H9 (cell line): Measurements from ENCODE around the gene AP3B2. TPM values are rescaled to one million over a fixed set of nuclear protein-coding genes. Genes with fewer than 3 reads are reported as not detected.

Source experiments
- DNase-seq: peaks from one replicate; pipeline ENCODE4 v3.0.0-alpha.2; 2017
- H2AFZ ChIP-seq: one replicate; pipeline ENCODE4 v1.6.1; 2013; ENCODE audit warnings: mild to moderate bottlenecking, low read length, control low read depth, moderate library complexity
- H2AK5ac ChIP-seq: 2 replicates; pipeline ENCODE4 v1.6.1; 2013; ENCODE audit warnings: low read length, control low read depth, mixed read lengths; ENCODE audit not compliant: insufficient read length
- H2BK120ac ChIP-seq: one replicate; pipeline ENCODE4 v1.6.1; 2013; ENCODE audit warnings: low read depth, mild to moderate bottlenecking, low read length, control low read depth, inconsistent platforms; ENCODE audit not compliant: poor library complexity, severe bottlenecking
- H2BK12ac ChIP-seq: 2 replicates; pipeline ENCODE4 v1.6.1; 2013; ENCODE audit warnings: low read length, control low read depth, mixed read lengths, low read depth; ENCODE audit not compliant: insufficient read length
- H2BK15ac ChIP-seq: 2 replicates; pipeline ENCODE4 v1.6.1; 2013; ENCODE audit warnings: low read depth, low read length, control low read depth
- H2BK20ac ChIP-seq: one replicate; pipeline ENCODE4 v1.6.1; 2013; ENCODE audit warnings: low read depth, mild to moderate bottlenecking, low read length, control low read depth, inconsistent platforms; ENCODE audit not compliant: poor library complexity, severe bottlenecking
- H2BK5ac ChIP-seq: 2 replicates; pipeline ENCODE4 v1.6.1; 2013; ENCODE audit warnings: low read length, control low read depth, mixed read lengths; ENCODE audit not compliant: insufficient read length
- H3K14ac ChIP-seq: 2 replicates; pipeline ENCODE4 v1.6.1; 2013; ENCODE audit warnings: low read length, control low read depth; ENCODE audit not compliant: insufficient read depth
- H3K18ac ChIP-seq: 2 replicates; pipeline ENCODE4 v1.6.1; 2013; ENCODE audit warnings: low read depth, mild to moderate bottlenecking, mixed read lengths, low read length, control low read depth; ENCODE audit not compliant: insufficient read length
- H3K23ac ChIP-seq: 2 replicates; pipeline ENCODE4 v1.6.1; 2013; ENCODE audit warnings: low read length, control low read depth, mixed read lengths, low read depth; ENCODE audit not compliant: insufficient read length
- H3K23me2 ChIP-seq: 2 replicates; pipeline ENCODE4 v1.6.1; 2013; ENCODE audit warnings: low read depth, mild to moderate bottlenecking, mixed read lengths, low read length, control low read depth; ENCODE audit not compliant: insufficient read length, poor library complexity, severe bottlenecking
- H3K27ac ChIP-seq: 2 replicates; pipeline ENCODE4 v1.5.1; 2013; ENCODE audit warnings: low read length, control low read depth, mixed read lengths, low read depth; ENCODE audit not compliant: insufficient read length
- H3K27me3 ChIP-seq: 2 replicates; pipeline ENCODE4 v1.6.1; 2013; ENCODE audit warnings: low read length, control low read depth, inconsistent platforms; ENCODE audit not compliant: insufficient read depth
- H3K4ac ChIP-seq: 2 replicates; pipeline ENCODE4 v1.6.1; 2013; ENCODE audit warnings: low read depth, mild to moderate bottlenecking, control low read depth, inconsistent platforms, low read length, moderate library complexity
- H3K4me1 ChIP-seq: 2 replicates; pipeline ENCODE4 v1.6.1; 2013; ENCODE audit warnings: low read length, control low read depth, inconsistent platforms; ENCODE audit not compliant: insufficient read depth
- H3K4me2 ChIP-seq: 2 replicates; pipeline ENCODE4 v1.6.1; 2013; ENCODE audit warnings: low read length, control low read depth, mixed read lengths; ENCODE audit not compliant: insufficient read length, insufficient read depth
- H3K56ac ChIP-seq: 2 replicates; pipeline ENCODE4 v1.6.1; 2013; ENCODE audit warnings: low read depth, mild to moderate bottlenecking, mixed read lengths, low read length, control low read depth; ENCODE audit not compliant: insufficient read length
- H3K79me1 ChIP-seq: 2 replicates; pipeline ENCODE4 v1.6.1; 2013; ENCODE audit warnings: low read depth, mild to moderate bottlenecking, moderate library complexity, low read length, control low read depth, inconsistent platforms; ENCODE audit not compliant: insufficient read depth, poor library complexity, severe bottlenecking
- H3K79me2 ChIP-seq: 2 replicates; pipeline ENCODE4 v1.6.1; 2013; ENCODE audit warnings: low read length, control low read depth, inconsistent platforms; ENCODE audit not compliant: insufficient read depth
- H3K9ac ChIP-seq: 2 replicates; pipeline ENCODE4 v1.6.1; 2013; ENCODE audit warnings: low read length, control low read depth, mixed read lengths; ENCODE audit not compliant: insufficient read length; ENCODE audit errors: extremely low read depth
- H3K9me3 ChIP-seq: one replicate; pipeline ENCODE4 v1.6.1; 2013; ENCODE audit warnings: low read depth, low read length, inconsistent platforms; ENCODE audit not compliant: control insufficient read depth
- H3T11ph ChIP-seq: one replicate; pipeline ENCODE4 v1.6.1; 2013; ENCODE audit warnings: mild to moderate bottlenecking, low read length, control low read depth, inconsistent platforms
- H4K20me1 ChIP-seq: one replicate; pipeline ENCODE4 v1.6.1; 2013; ENCODE audit not compliant: control insufficient read depth, insufficient read length, insufficient read depth
- H4K5ac ChIP-seq: 2 replicates; pipeline ENCODE4 v1.6.1; 2013; ENCODE audit warnings: low read depth, mild to moderate bottlenecking, mixed read lengths, low read length, control low read depth; ENCODE audit not compliant: insufficient read length
- H4K8ac ChIP-seq: replicated peaks from 2 replicates; pipeline ENCODE4 v1.6.1; 2013; ENCODE audit warnings: low read length, control low read depth, mixed read lengths, low read depth; ENCODE audit not compliant: insufficient read length
- H4K91ac ChIP-seq: 2 replicates; pipeline ENCODE4 v1.6.1; 2013; ENCODE audit warnings: low read depth, mild to moderate bottlenecking, moderate library complexity, mixed read lengths, low read length, control low read depth; ENCODE audit not compliant: insufficient read length
- H3K27ac Mint-ChIP-seq, 3 experiments: 2 replicates in 2 of 3; 3 replicates in 1 of 3; pipeline ENCODE4 v1.8.0; 2020 to 2021; ENCODE audit warnings: mixed read lengths in 3 of 3, mild to moderate bottlenecking in 1 of 3, moderate library complexity in 1 of 3
- H3K27me3 Mint-ChIP-seq: 2 replicates; pipeline ENCODE4 v1.8.0; 2021; ENCODE audit warnings: low read depth, mild to moderate bottlenecking, moderate library complexity, mixed read lengths
- H3K36me3 Mint-ChIP-seq, 3 experiments: 2 replicates in 2 of 3; 3 replicates in 1 of 3; pipeline ENCODE4 v1.8.0; 2020 to 2021; ENCODE audit warnings: low read depth in 3 of 3, mixed read lengths in 3 of 3; ENCODE audit not compliant: insufficient read depth in 1 of 3
- H3K4me1 Mint-ChIP-seq, 2 experiments: 2 replicates each; pipeline ENCODE4 v1.8.0; 2020; ENCODE audit warnings: mixed read lengths in 2 of 2
- H3K4me3 Mint-ChIP-seq, 2 experiments: 2 replicates in 1 of 2; 3 replicates in 1 of 2; pipeline ENCODE4 v1.8.0; 2020 to 2021; ENCODE audit warnings: mild to moderate bottlenecking in 2 of 2, mixed read lengths in 2 of 2, moderate library complexity in 1 of 2
- H3K9me3 Mint-ChIP-seq, 2 experiments: 2 replicates in 1 of 2; 3 replicates in 1 of 2; pipeline ENCODE4 v1.8.0; 2020; ENCODE audit warnings: mild to moderate bottlenecking in 2 of 2, mixed read lengths in 2 of 2, moderate library complexity in 1 of 2
- WGBS: extraction: QIAGEN DNeasy Blood & Tissue Kit; methylation state at CpG from one replicate; pipeline ENCODE4 v1.1.7; 2013; ENCODE audit warnings: missing lambda C conversion rate, low lambda C conversion rate, mixed read lengths; ENCODE audit not compliant: insufficient read length; ENCODE audit errors: extremely low coverage; 5-methylcytosine and 5-hydroxymethylcytosine counted together
- total RNA-seq: library from RNA; stranded (reverse); gene quantifications from 2 replicates; pipeline ENCODE4 v1.2.1, GENCODE V29; 2021
- TF ChIP-seq, protein P1 (sequence below): fragments of 200-600 bp; sonication (generic); conservative IDR thresholded peaks from 3 replicates; pipeline ENCODE4 v1.8.0; 2021; ENCODE audit warnings: antibody characterized with exemption, mild to moderate bottlenecking

The AP3B2 gene
- total RNA-seq, 1 experiment from 2014 or later = 10.6 TPM

- Histone ChIP-seq H2BK20ac (no peak overlapping the region), H4K5ac (no peak overlapping the region), H3K9me3 (no peaks in the 10 kb centered on the region), H3K23ac (no peak overlapping the region), H2BK5ac (no peak overlapping the region), H3K56ac (no peak overlapping the region), H2BK12ac (no peak overlapping the region), H3K4me1 (no peaks in the 10 kb centered on the region), H3K18ac (no peak overlapping the region), H3K9ac (no peak overlapping the region), H2BK120ac (no peak overlapping the region), H3K23me2 (no peaks in the 10 kb centered on the region), H3K27ac (no peak overlapping the region), H3K79me1 (no peaks in the 10 kb centered on the region), H3K4me2 (no peak overlapping the region), H3K4ac (no peak overlapping the region), H3K14ac (no peak overlapping the region), H3T11ph (no peak overlapping the region), H3K79me2 (no peaks in the 10 kb centered on the region), H3K27me3 (no peaks in the 10 kb centered on the region), H4K8ac (no peak overlapping the region), H2AFZ (no peak overlapping the region), H2AK5ac (no peak overlapping the region), H4K20me1 (no peaks in the 10 kb centered on the region), H4K91ac (no peak overlapping the region), H2BK15ac (no peak overlapping the region)
- Mint-ChIP-seq H3K4me1 (peaks cover 3 to 8% of the 10 kb centered on the region in 2 experiments; a peak in 3 of 4 replicates), H3K4me3 (no peak overlapping the region), H3K27me3 (peaks cover 83% of the 10 kb centered on the region), H3K27ac (no peak overlapping the region), H3K36me3 (no peaks in the 10 kb centered on the region), H3K9me3 (no peaks in the 10 kb centered on the region)
- TF ChIP-seq, protein P1, sequence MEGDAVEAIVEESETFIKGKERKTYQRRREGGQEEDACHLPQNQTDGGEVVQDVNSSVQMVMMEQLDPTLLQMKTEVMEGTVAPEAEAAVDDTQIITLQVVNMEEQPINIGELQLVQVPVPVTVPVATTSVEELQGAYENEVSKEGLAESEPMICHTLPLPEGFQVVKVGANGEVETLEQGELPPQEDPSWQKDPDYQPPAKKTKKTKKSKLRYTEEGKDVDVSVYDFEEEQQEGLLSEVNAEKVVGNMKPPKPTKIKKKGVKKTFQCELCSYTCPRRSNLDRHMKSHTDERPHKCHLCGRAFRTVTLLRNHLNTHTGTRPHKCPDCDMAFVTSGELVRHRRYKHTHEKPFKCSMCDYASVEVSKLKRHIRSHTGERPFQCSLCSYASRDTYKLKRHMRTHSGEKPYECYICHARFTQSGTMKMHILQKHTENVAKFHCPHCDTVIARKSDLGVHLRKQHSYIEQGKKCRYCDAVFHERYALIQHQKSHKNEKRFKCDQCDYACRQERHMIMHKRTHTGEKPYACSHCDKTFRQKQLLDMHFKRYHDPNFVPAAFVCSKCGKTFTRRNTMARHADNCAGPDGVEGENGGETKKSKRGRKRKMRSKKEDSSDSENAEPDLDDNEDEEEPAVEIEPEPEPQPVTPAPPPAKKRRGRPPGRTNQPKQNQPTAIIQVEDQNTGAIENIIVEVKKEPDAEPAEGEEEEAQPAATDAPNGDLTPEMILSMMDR = no peak
- no peak for DNase-seq
- WGBS = no CpG with 5 or more reads among the region's 3 CpGs
These were observed 69.0 kb downstream of the AP3B2 start for GRCh38 chr15:82640672-82641071.
